Stimulated activated CD4-positive, alpha-beta T cell treated with anti-CD3 and anti-CD28 coated beads, Interleukin-4, amount 100 ng/mL, for 24 hours (primary cell): ENCODE measurements around the gene ZBTB5.

Experiments
- DNase-seq: peaks from one replicate; pipeline ENCODE4 v3.0.0-alpha.2; 2020

ZBTB5 gene

GRCh38 chr9:37421914-37422288 is 43.3 kb downstream of the ZBTB5 start:
- no peak for DNase-seq

GRCh38 chr9:37420271-37421215 is 44.7 kb downstream of the ZBTB5 start:
- DNase-seq: no peak

- DNase-seq: no peak
Observed at GRCh38 chr9:37419204-37419603, 46.0 kb downstream of the ZBTB5 start.

GRCh38 chr9:37417857-37418618 is 47.2 kb downstream of the ZBTB5 start:
- DNase-seq: no peak

- no peak for DNase-seq
Observed at GRCh38 chr9:37417252-37417803, 47.9 kb downstream of the ZBTB5 start.

- peak; percentile 84 for DNase-seq
Observed at GRCh38 chr9:37415011-37415719, 50.1 kb downstream of the ZBTB5 start.

- no peak for DNase-seq
Observed at GRCh38 chr9:37414503-37414943, 50.7 kb downstream of the ZBTB5 start.

GRCh38 chr9:37413311-37413710 is 51.9 kb downstream of the ZBTB5 start:
- DNase-seq: no peak

GRCh38 chr9:37412431-37413151 is 52.7 kb downstream of the ZBTB5 start:
- no peak for DNase-seq

GRCh38 chr9:37410969-37411785 is 54.1 kb downstream of the ZBTB5 start:
- DNase-seq: peak; percentile 42

GRCh38 chr9:37410354-37410861 is 54.8 kb downstream of the ZBTB5 start:
- no peak for DNase-seq

- DNase-seq: peak; percentile 77
Observed at GRCh38 chr9:37408933-37409710, 56.1 kb downstream of the ZBTB5 start.

- DNase-seq: no peak
Observed at GRCh38 chr9:37407468-37407867, 57.8 kb downstream of the ZBTB5 start.

GRCh38 chr9:37406603-37407401 is 58.4 kb downstream of the ZBTB5 start:
- DNase-seq: no peak

- no peak for DNase-seq
Observed at GRCh38 chr9:37405764-37406380, 59.4 kb downstream of the ZBTB5 start.

- DNase-seq: no peak
Observed at GRCh38 chr9:37405350-37405749, 59.9 kb downstream of the ZBTB5 start.

GRCh38 chr9:37404590-37404989 is 60.7 kb downstream of the ZBTB5 start:
- no peak for DNase-seq

GRCh38 chr9:37399336-37399735 is 65.9 kb downstream of the ZBTB5 start:
- DNase-seq: no peak

GRCh38 chr9:37398464-37399025 is 66.7 kb downstream of the ZBTB5 start:
- no peak for DNase-seq
